Superior temporal gyrus (tissue), 1 donor: ENCODE measurements around the gene ACADSB.

Experiments used
- DNase-seq: peaks from one replicate; pipeline ENCODE4 v3.0.0-alpha.2; 2016; ENCODE audit errors: extremely low spot score

The ACADSB gene

DNA sequence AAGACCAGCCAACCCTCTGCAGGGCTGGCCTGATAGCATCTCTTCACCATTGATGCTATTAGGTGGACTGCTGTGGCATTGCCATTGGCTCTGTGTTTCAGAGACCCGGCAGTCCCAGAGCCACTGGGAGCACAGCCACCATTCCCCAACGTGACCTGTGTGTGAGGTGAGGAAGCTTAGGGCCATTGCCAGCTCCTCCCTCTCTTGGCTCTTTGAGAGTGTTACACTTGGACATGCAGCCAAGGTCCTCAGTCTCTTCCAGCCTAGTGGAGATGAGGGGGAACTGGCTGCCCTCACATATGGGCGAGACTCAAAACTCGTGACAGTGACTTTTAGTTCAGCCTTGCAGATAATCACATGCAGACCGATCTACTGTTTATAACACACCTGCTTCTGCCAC lies 87.6 kb downstream of the ACADSB start:
- DNase-seq, result no peak

DNA sequence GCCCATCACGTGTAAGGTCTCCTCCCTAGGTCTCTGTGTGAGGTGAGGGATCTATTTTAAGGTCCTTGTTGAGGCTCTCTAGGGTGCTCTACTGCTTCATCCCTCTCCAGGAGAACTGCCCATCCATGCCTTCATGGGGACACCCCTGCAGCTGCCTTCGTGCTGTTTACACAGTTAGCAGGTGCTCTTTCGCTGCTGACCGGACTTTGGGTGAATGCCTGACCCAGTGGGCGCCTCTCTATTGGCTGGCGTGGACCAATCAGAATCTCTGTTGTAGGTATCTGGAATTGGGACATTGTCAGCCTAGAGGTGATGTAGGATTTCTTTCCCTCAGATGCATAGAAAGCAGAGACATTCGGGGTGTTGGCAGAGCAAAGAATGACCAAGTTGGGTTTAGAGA lies 88.2 kb downstream of the ACADSB start:
- no peak for DNase-seq

GRCh38 chr10:123100030-123100762 lies 91.4 kb downstream of the ACADSB start:
- no peak for DNase-seq

- no peak for DNase-seq
These were observed 93.1 kb downstream of the ACADSB start for GRCh38 chr10:123101872-123102271.

DNA sequence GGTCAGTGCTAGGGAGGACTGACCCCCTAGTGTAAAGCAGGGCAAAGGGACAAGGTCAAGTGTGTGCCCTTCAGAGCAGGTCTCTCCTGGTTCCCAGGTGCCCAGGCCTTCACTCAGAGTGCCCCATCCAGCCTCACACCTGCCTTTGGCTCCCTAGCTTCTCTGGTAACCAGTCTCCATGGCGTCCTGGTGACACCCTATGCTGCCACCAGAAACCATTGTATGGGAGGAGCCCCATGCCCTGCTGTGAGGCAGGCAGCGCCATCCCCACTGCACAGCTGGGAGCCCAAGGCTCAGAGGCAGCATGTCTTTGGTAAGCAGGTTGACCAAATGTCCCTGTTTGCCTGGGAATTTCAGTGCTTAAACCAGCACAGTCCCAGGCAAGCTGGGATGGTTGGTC lies 93.9 kb downstream of the ACADSB start:
- no peak for DNase-seq

DNA sequence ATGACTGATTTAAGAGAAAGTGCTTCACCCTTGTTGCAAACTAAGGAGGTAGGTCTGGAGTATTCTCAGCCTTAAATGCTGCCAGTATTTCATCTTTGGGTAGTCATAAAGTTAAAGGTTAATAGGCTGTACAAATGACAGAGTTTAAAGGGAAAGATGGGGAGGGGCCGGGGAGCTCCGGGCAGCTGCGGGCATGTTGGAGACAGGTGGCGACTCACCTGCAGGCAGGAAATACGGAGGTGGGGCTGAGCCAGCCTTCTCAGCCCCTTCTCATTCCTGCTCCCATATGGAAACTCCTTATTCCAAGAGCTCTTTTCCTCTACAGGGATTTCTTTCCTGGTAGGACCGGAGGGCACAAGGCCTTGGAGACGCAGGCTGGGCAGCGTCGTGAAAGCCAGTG lies 95.1 kb downstream of the ACADSB start:
- DNase-seq, result no peak
